Measurements from ENCODE around the gene BFAR. TPM values are rescaled to one million over a fixed set of nuclear protein-coding genes. Genes with fewer than 3 reads are reported as not detected.
"Not testable (repeated sequence)": the region's sequence is repeated elsewhere in the genome, so short reads cannot be mapped to it uniquely, and the experiment has no call there.

BFAR gene
- total RNA-seq, 1 donor from 2014 or later, result 78.2 TPM

- DNase-seq (ENCODE audit: extremely low spot score, unreplicated experiment); H3K9me3 Mint-ChIP-seq (ENCODE audit: unreplicated experiment); H3K4me1 Mint-ChIP-seq (ENCODE audit: unreplicated experiment); H3K36me3 Mint-ChIP-seq (ENCODE audit: unreplicated experiment); H3K27ac Mint-ChIP-seq (ENCODE audit: unreplicated experiment); H3K4me3 Mint-ChIP-seq (ENCODE audit: unreplicated experiment); H3K27me3 Mint-ChIP-seq (ENCODE audit: unreplicated experiment): not testable (repeated sequence)
These were observed 70.6 kb downstream of the BFAR start, which contains the start of gene NPIPA3 for GRCh38 chr16:14703156-14704011. TSS of gene NPIPA3 (plus strand) at chr16:14703411. CDS start at chr16:14708944, 5,533 bp downstream.

Other genes with a start within 250 kb of the BFAR start
- gene PARN, start 2.7 kb upstream of the BFAR start, total RNA-seq, result 34.2 and 36.8 TPM in 2 replicates
- gene PLA2G10, start 61.4 kb downstream of the BFAR start, total RNA-seq, result not detected in 2 replicates
- 1.2 TPM in 1 of 2 replicates, not detected in the other for gene NPIPA3, start 70.5 kb downstream of the BFAR start, total RNA-seq
- gene NPIPA2, start 109.6 kb downstream of the BFAR start, total RNA-seq, result 9.0 and 9.5 TPM in 2 replicates
- 95.4 and 109 TPM in 2 replicates for gene NOMO1, start 200.8 kb downstream of the BFAR start, total RNA-seq

All from osteocyte (in vitro differentiated cells).